ENCODE results near the gene NUDT7.

The NUDT7 gene

GRCh38 chr16:77760800-77761199 lies 38.5 kb downstream of the NUDT7 start:
- Histone ChIP-seq H3K4me1 (ENCODE audit: insufficient read depth, low read length, severe bottlenecking) (no peaks in the 10 kb centered on the region), H3K36me3 (ENCODE audit: insufficient read depth, low read length) (no peaks in the 10 kb centered on the region), H3K9me2 (ENCODE audit: low read depth, low read length) (no peaks in the 10 kb centered on the region), H3K9me3 (ENCODE audit: low read length) (no peaks in the 10 kb centered on the region), H3K27me3 (ENCODE audit: insufficient read depth, low read length) (no peaks in the 10 kb centered on the region), H3F3A (ENCODE audit: insufficient read depth, low read length) (no peaks in the 10 kb centered on the region), H3K9ac (ENCODE audit: low read length) (no peak overlapping the region), H3K4me3 (ENCODE audit: low read depth, low read length, poor library complexity, severe bottlenecking) (no peak overlapping the region), H3K79me2 (ENCODE audit: insufficient read depth, low read length) (no peaks in the 10 kb centered on the region), H3K4me2 (ENCODE audit: low read length) (no peak overlapping the region), H3K27ac (ENCODE audit: low read depth, low read length, poor library complexity, severe bottlenecking) (no peak overlapping the region), H4K20me1 (ENCODE audit: insufficient read depth, low read length) (no peaks in the 10 kb centered on the region), H2AFZ (ENCODE audit: low read length) (no peak overlapping the region)
- TF ChIP-seq CTCF (IDR thresholded peaks at IDR 0.05; ENCODE audit: low read length) (no peak), EZH2 (IDR thresholded peaks at IDR 0.05; ENCODE audit: borderline replicate concordance, low read length) (no peak)

GRCh38 chr16:77761204-77761603 lies 38.9 kb downstream of the NUDT7 start:
- no peak overlapping the region for H3K4me2 ChIP-seq (ENCODE audit: low read length)
- TF ChIP-seq CTCF (IDR thresholded peaks at IDR 0.05; ENCODE audit: low read length): no peak

GRCh38 chr16:77762262-77762661 lies 39.9 kb downstream of the NUDT7 start:
- TF ChIP-seq CTCF (IDR thresholded peaks at IDR 0.05; ENCODE audit: low read length): no peak
- TF ChIP-seq EZH2 (IDR thresholded peaks at IDR 0.05; ENCODE audit: borderline replicate concordance, low read length): no peak
- Histone ChIP-seq H3F3A (ENCODE audit: insufficient read depth, low read length) (no peaks in the 10 kb centered on the region), H4K20me1 (ENCODE audit: insufficient read depth, low read length) (no peaks in the 10 kb centered on the region), H3K9me2 (ENCODE audit: low read depth, low read length) (no peaks in the 10 kb centered on the region), H3K27ac (ENCODE audit: low read depth, low read length, poor library complexity, severe bottlenecking) (no peak overlapping the region), H2AFZ (ENCODE audit: low read length) (no peak overlapping the region), H3K4me3 (ENCODE audit: low read depth, low read length, poor library complexity, severe bottlenecking) (no peak overlapping the region), H3K9me3 (ENCODE audit: low read length) (no peaks in the 10 kb centered on the region), H3K4me2 (ENCODE audit: low read length) (no peak overlapping the region), H3K4me1 (ENCODE audit: insufficient read depth, low read length, severe bottlenecking) (no peaks in the 10 kb centered on the region), H3K79me2 (ENCODE audit: insufficient read depth, low read length) (no peaks in the 10 kb centered on the region), H3K9ac (ENCODE audit: low read length) (no peak overlapping the region), H3K27me3 (ENCODE audit: insufficient read depth, low read length) (no peaks in the 10 kb centered on the region), H3K36me3 (ENCODE audit: insufficient read depth, low read length) (no peaks in the 10 kb centered on the region)

More at GRCh38 chr16:77761204-77761603, 38.9 kb downstream of the NUDT7 start:
- H4K20me1 ChIP-seq (ENCODE audit: insufficient read depth, low read length): no peaks in the 10 kb centered on the region
- no peaks in the 10 kb centered on the region for H3K4me1 ChIP-seq (ENCODE audit: insufficient read depth, low read length, severe bottlenecking)
- H3F3A ChIP-seq (ENCODE audit: insufficient read depth, low read length): no peaks in the 10 kb centered on the region
- H3K27me3 ChIP-seq (ENCODE audit: insufficient read depth, low read length): no peaks in the 10 kb centered on the region
- H3K79me2 ChIP-seq (ENCODE audit: insufficient read depth, low read length): no peaks in the 10 kb centered on the region
- H3K36me3 ChIP-seq (ENCODE audit: insufficient read depth, low read length): no peaks in the 10 kb centered on the region
- H3K9ac ChIP-seq (ENCODE audit: low read length): no peak overlapping the region
- no peak overlapping the region for H3K27ac ChIP-seq (ENCODE audit: low read depth, low read length, poor library complexity, severe bottlenecking)
- H3K9me2 ChIP-seq (ENCODE audit: low read depth, low read length): no peaks in the 10 kb centered on the region
- no peak overlapping the region for H2AFZ ChIP-seq (ENCODE audit: low read length)
- H3K9me3 ChIP-seq (ENCODE audit: low read length): no peaks in the 10 kb centered on the region
- H3K4me3 ChIP-seq (ENCODE audit: low read depth, low read length, poor library complexity, severe bottlenecking): no peak overlapping the region

All from OCI-LY1 (cell line).